Measurements from ENCODE around the gene OOSP4B. TPM values are rescaled to one million over a fixed set of nuclear protein-coding genes. Genes with fewer than 3 reads are reported as not detected.

The OOSP4B gene
- total RNA-seq = not detected in 2 replicates

GRCh38 chr11:60016881-60017280, at the start of gene OOSP4B:
OOSP4B (plus strand) TSS chr11:60017181.

GRCh38 chr11:60040109-60040508, 23.1 kb downstream of the OOSP4B start, which contains the start of gene OOSP2:
OOSP2 (plus strand) TSS chr11:60040409; CDS start chr11:60040460, 51 bp downstream.

GRCh38 chr11:60056349-60056969, 39.5 kb downstream of the OOSP4B start, which contains the start of gene MS4A3:
MS4A3 (plus strand) TSS chr11:60056665; CDS start chr11:60061161, 4,496 bp downstream.

Other genes with a start within 250 kb of the OOSP4B start
- 70.6 and 85.1 TPM in 2 replicates for gene MRPL16, start 206.4 kb upstream of the OOSP4B start, total RNA-seq
- not detected in 2 replicates for gene CBLIF, start 171.7 kb upstream of the OOSP4B start, total RNA-seq
- gene TCN1, start 150.7 kb upstream of the OOSP4B start, total RNA-seq = not detected in 2 replicates
- gene OOSP3, start 138.4 kb upstream of the OOSP4B start, total RNA-seq = not detected in 2 replicates
- not detected in 2 replicates for gene OOSP1, start 78.7 kb upstream of the OOSP4B start, total RNA-seq
- not detected in 2 replicates for gene OOSP4A, start 53.1 kb upstream of the OOSP4B start, total RNA-seq
- not detected in 2 replicates for gene OOSP2, start 23.2 kb downstream of the OOSP4B start, total RNA-seq
- gene MS4A3, start 39.5 kb downstream of the OOSP4B start, total RNA-seq = not detected in 2 replicates
- not detected in 2 replicates for gene MS4A2, start 71.5 kb downstream of the OOSP4B start, total RNA-seq
- gene MS4A6A, start 165.9 kb downstream of the OOSP4B start, total RNA-seq = not detected in 2 replicates
- gene MS4A4E, start 226.0 kb downstream of the OOSP4B start, total RNA-seq = not detected in 2 replicates